SK-N-MC (cell line): ENCODE data around the gene SLC33A1.
A peak's percentile ranks its signal among the peaks of the same experiment; 100 is the strongest.
"Not testable (repeated sequence)": the region's sequence is repeated elsewhere in the genome, so short reads cannot be mapped to it uniquely, and the experiment has no call there.

Experiments used
- DNase-seq: peaks from one replicate; pipeline ENCODE4 v3.0.0-alpha.2; 2011; ENCODE audit warnings: low read depth, low spot score
- H3K27ac ChIP-seq: fragments of 200-600 bp; sonication (generic); 2 replicates; pipeline ENCODE4 v1.5.1; 2016; ENCODE audit warnings: mixed run types
- H3K36me3 ChIP-seq: fragments of 200-600 bp; sonication (generic); 2 replicates; pipeline ENCODE4 v1.6.1; 2017; ENCODE audit warnings: antibody characterized with exemption, low read length, mixed read lengths; ENCODE audit not compliant: insufficient read depth
- H3K4me3 ChIP-seq: fragments of 200-600 bp; sonication (generic); 2 replicates; pipeline ENCODE4 v1.5.1; 2016
- H3K9ac ChIP-seq: fragments of 200-600 bp; sonication (generic); 2 replicates; pipeline ENCODE4 v1.8.0; 2017; ENCODE audit warnings: mixed run types, mixed read lengths; ENCODE audit not compliant: insufficient read length
- H3K9me3 ChIP-seq: fragments of 200-600 bp; sonication (generic); 2 replicates; pipeline ENCODE4 v1.6.1; 2017; ENCODE audit warnings: low read depth, mild to moderate bottlenecking, antibody characterized with exemption, low read length, moderate library complexity, mixed read lengths
- EZH2 ChIP-seq: fragments of 200-600 bp; sonication (generic); IDR thresholded peaks from one replicate; pipeline ENCODE4 v1.6.1; 2017; ENCODE audit warnings: antibody characterized with exemption
- FOXP2 ChIP-seq: optimal IDR thresholded peaks from 2 replicates; pipeline ENCODE3; 2011; ENCODE audit warnings: mild to moderate bottlenecking, moderate library complexity; ENCODE audit not compliant: insufficient read depth; ENCODE audit errors: extremely low read length, control extremely low read depth
- POLR2AphosphoS5 ChIP-seq: IDR thresholded peaks from 2 replicates; pipeline ENCODE4 v1.6.1; 2012; ENCODE audit warnings: mild to moderate bottlenecking, low read depth, low read length, borderline replicate concordance

Gene SLC33A1

DNA sequence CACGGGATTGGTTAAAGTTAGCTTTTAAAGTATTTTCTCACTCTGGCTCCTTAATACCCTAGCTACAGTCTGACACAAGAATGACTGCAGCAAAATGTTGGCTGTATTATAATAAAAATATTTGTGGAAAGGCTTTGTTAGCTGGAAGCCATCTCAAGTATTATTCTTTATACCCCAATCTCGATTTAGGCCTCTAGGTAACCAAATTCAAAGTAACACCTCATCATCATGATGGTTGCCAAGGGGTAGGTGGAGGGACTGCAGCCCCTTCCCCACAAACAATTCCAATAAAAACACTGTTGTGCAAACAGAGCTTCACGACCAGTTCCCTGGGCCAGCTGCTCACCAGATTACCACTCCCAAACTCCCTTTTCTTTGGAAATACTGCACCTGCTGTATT is 15.5 kb upstream of the SLC33A1 start:
- no peak for TF ChIP-seq FOXP2
- TF ChIP-seq POLR2AphosphoS5: no peak
- TF ChIP-seq EZH2: no peak
- no peak for DNase-seq
- H3K4me3 ChIP-seq: peak overlapping the region; percentile 96

DNA sequence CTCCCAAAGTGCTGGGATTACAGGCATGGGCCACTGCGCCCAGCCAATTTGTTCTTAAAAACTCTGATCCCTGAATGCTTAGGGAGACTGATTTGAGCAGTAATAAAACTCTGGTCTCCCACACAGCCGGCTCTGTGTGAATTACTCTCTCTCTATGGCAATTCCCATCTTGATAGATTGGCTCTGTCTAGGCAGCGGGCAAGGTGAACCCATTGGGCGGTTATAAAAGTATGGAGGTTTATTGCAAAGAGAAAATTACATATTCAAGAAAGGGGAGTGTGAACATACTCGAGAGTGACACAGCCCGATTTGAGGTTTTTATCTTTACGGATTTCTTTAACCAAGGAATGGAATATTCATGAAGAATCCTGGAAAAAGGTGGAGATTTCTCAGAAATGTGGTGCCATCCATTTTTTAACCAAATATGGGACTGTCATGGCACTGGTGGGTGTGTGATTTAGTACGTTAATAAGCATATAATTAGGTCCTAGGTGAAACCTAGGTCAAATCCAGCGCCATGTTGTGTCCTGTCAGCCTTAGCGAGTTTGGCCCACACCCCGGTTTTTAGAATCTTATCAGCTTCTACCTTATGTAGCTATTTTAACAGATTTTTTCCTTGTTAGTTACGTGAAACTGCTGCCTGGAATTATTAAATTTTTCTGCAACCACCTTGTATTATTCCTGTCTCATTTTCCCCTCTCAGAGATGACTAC is 9.0 kb upstream of the SLC33A1 start:
- no peak for TF ChIP-seq EZH2
- no peak for TF ChIP-seq FOXP2
- no peak for TF ChIP-seq POLR2AphosphoS5
- no peaks in the 10 kb centered on the region for H3K9me3 ChIP-seq
- no peak overlapping the region for H3K27ac ChIP-seq
- no peak for DNase-seq
- no peaks in the 10 kb centered on the region for H3K36me3 ChIP-seq
- H3K4me3 ChIP-seq: no peak overlapping the region
- no peak overlapping the region for H3K9ac ChIP-seq

More for the DNA sequence above, 15.5 kb upstream of the SLC33A1 start:
- Histone ChIP-seq H3K9me3 (no peaks in the 10 kb centered on the region), H3K27ac (peak overlapping the region; percentile 55), H3K36me3 (peaks cover 3% of the 10 kb centered on the region; the same call in 1 of the 2 replicates), H3K9ac (peak overlapping the region; percentile 73)

- H3K27ac ChIP-seq, H3K9ac ChIP-seq, DNase-seq, H3K36me3 ChIP-seq, H3K9me3 ChIP-seq, H3K4me3 ChIP-seq: not testable (repeated sequence)
These were observed 8.2 kb upstream of the SLC33A1 start for GRCh38 chr3:155862290-155862982.

DNA sequence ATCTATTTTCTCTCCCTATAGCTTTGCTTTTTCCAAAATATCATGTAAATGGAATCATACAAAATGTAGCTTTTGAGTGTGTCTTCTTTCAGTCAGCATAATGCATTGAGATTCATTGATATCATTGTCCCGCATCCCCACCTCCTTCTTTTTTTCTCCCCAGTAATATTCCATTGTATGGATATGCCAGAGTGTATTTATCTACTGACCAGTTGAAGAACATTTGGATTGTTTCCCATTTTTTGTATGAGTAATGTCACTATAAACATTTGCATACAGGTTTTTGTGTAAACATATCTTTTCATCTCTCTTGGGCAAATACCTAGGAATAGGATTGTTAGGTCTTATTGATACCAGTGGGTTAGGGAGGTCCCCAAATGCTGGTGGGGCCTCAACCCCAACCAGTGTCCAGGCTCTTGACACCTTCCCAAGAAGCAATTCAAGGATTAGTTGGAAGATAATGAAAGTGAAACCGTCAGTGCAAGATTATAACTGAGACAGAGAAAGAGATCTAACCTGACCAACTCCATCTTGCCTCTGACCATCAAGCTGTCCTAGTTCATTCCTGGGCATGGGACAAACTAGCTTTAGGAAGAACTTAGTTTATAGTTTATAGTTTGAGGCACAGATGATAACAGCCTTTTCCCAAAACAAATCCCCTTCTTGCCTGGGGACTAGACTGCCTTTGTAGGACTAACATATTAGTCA is 7.4 kb upstream of the SLC33A1 start:
- DNase-seq: no peak
- H3K4me3 ChIP-seq: no peak overlapping the region
- no peaks in the 10 kb centered on the region for H3K36me3 ChIP-seq
- H3K9ac ChIP-seq: no peak overlapping the region
- H3K9me3 ChIP-seq: no peaks in the 10 kb centered on the region
- no peak for TF ChIP-seq POLR2AphosphoS5
- no peak for TF ChIP-seq FOXP2
- TF ChIP-seq EZH2: no peak
- no peak overlapping the region for H3K27ac ChIP-seq

GRCh38 chr3:155860424-155860823 is 6.2 kb upstream of the SLC33A1 start:
- not testable (repeated sequence) for DNase-seq, H3K9me3 ChIP-seq, H3K9ac ChIP-seq

DNA sequence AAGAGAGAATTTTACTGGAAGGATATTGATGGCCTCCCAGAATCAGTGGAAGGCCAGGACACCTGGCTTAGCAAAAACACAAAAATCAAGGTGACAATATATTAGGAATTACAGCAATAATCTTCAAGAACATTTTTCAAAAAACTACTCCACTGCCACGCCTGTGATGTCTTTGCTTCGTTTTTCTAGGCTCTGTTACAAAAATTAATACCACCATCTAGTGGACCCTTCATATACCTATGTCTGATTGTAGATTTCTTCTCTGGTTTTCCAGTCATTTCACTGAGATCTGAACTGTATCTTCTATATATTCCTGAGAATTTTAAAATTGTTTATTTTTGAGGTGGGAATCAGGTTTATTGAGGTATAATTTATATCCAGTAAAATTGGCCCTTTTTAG is 5.6 kb upstream of the SLC33A1 start:
- H3K4me3 ChIP-seq: no peak overlapping the region
- H3K27ac ChIP-seq: no peak overlapping the region
- H3K9ac ChIP-seq: no peak overlapping the region
- TF ChIP-seq FOXP2 (no peak), EZH2 (no peak), POLR2AphosphoS5 (no peak)
- no peaks in the 10 kb centered on the region for H3K36me3 ChIP-seq
- no peaks in the 10 kb centered on the region for H3K9me3 ChIP-seq
- DNase-seq: no peak

More at GRCh38 chr3:155860424-155860823, 6.2 kb upstream of the SLC33A1 start:
- H3K27ac ChIP-seq, H3K4me3 ChIP-seq, H3K36me3 ChIP-seq: not testable (repeated sequence)

GRCh38 chr3:155853214-155854140 is 750 bp downstream of the SLC33A1 start:
- Histone ChIP-seq H3K9ac (peak overlapping the region; percentile 93), H3K9me3 (no peaks in the 10 kb centered on the region), H3K27ac (peak overlapping the region; percentile 73), H3K36me3 (no peaks in the 10 kb centered on the region), H3K4me3 (peak overlapping the region; percentile 84)
- DNase-seq: no peak
- TF ChIP-seq EZH2 (no peak), POLR2AphosphoS5 (no peak), FOXP2 (no peak)

GRCh38 chr3:155852341-155852740 is 1.9 kb downstream of the SLC33A1 start:
- no peak overlapping the region for H3K27ac ChIP-seq

DNA sequence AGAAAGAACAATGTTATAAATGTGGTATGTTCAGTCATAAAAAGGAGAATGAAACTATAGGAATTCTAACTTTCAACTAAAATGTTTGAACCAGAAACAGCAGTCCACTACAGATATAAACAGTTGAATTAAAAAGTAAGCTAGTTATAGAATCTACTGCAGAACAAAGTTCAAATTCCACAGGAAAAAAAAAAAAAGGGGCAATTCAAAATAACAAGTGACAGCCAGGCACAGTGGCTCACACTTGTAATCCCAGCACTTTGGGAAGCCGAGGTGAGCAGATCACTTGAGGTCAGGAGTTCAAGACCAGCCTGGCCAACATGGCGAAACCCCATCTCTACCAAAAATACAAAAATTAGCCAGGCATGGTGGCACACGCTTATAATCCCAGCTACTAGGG is 4.8 kb downstream of the SLC33A1 start:
- H3K27ac ChIP-seq, H3K9ac ChIP-seq: not testable (repeated sequence)

More at GRCh38 chr3:155852341-155852740, 1.9 kb downstream of the SLC33A1 start:
- no peak for TF ChIP-seq EZH2
- TF ChIP-seq POLR2AphosphoS5: no peak
- TF ChIP-seq FOXP2: no peak
- H3K36me3 ChIP-seq: no peaks in the 10 kb centered on the region
- peak overlapping the region; percentile 93 for H3K9ac ChIP-seq
- H3K9me3 ChIP-seq: no peaks in the 10 kb centered on the region
- peak overlapping the region; percentile 84 for H3K4me3 ChIP-seq
- DNase-seq: no peak

More for the DNA sequence above, 4.8 kb downstream of the SLC33A1 start:
- not testable (repeated sequence) for H3K9me3 ChIP-seq, H3K4me3 ChIP-seq, DNase-seq, H3K36me3 ChIP-seq
